Endothelial cell of umbilical vein (primary cell): ENCODE results near the gene ITIH4. TPM values are rescaled to one million over a fixed set of nuclear protein-coding genes. Genes with fewer than 3 reads are reported as not detected.

ENCODE experiments used
- BruUV-seq: library from RNA; stranded (reverse); fragments of 400-500 nt; replicated peaks from 2 replicates; lab custom pipeline; 2021; lab: Mats Ljungman, UMichigan
- CTCF ChIA-PET: fragments of 300-600, 350-600 bp; sonication (Branson Sonifier 250); formaldehyde crosslinking; loops from one replicate; lab custom pipeline; 2021; ENCODE audit warnings: antibody characterized with exemption, inconsistent platforms; lab: Charles Lee
- POLR2A ChIA-PET: fragments of 300-600, 350-600 bp; sonication (Branson Sonifier 250); formaldehyde crosslinking; loops from one replicate; lab custom pipeline; 2021; ENCODE audit warnings: antibody characterized with exemption, inconsistent platforms; lab: Charles Lee
- DNase-seq: peaks from one replicate; pipeline ENCODE4 v3.0.0-alpha.2; 2011; ENCODE audit warnings: low read depth, low spot score
- FAIRE-seq: peaks from 2 replicates; lab custom pipeline; 2011; peaks lifted over from hg19 to GRCh38; lab: Jason Lieb, UNC
- H2AFZ ChIP-seq: 2 replicates; pipeline ENCODE4 v1.6.0; 2012; ENCODE audit warnings: low read depth, low read length, control low read depth, inconsistent platforms
- H3K27ac ChIP-seq: 2 replicates; pipeline ENCODE4 v1.5.1; 2011; ENCODE audit warnings: low read depth, mild to moderate bottlenecking, control low read depth, low read length, moderate library complexity; ENCODE audit not compliant: insufficient read depth
- H3K27me3 ChIP-seq, 2 experiments: 2 replicates each; pipeline versions ENCODE4 v1.6.0 to v1.6.1; 2011; ENCODE audit warnings: low read length in 2 of 2, mixed read lengths in 1 of 2; ENCODE audit not compliant: control insufficient read depth in 2 of 2, insufficient read depth in 2 of 2
- H3K36me3 ChIP-seq, 2 experiments: 2 replicates in 1 of 2; 3 replicates in 1 of 2; pipeline ENCODE4 v1.5.1; 2011; ENCODE audit warnings: low read length in 2 of 2, mild to moderate bottlenecking in 1 of 2, moderate library complexity in 1 of 2; ENCODE audit not compliant: control insufficient read depth in 2 of 2, insufficient read depth in 2 of 2; ENCODE audit errors: extremely low read depth in 1 of 2
- H3K4me1 ChIP-seq: 3 replicates; pipeline ENCODE4 v1.5.1; 2011; ENCODE audit warnings: mild to moderate bottlenecking, low read length; ENCODE audit not compliant: control insufficient read depth, insufficient read depth; ENCODE audit errors: extremely low read depth
- H3K4me2 ChIP-seq: 2 replicates; pipeline ENCODE4 v1.6.1; 2011; ENCODE audit warnings: low read length, control low read depth, mixed read lengths; ENCODE audit not compliant: insufficient read depth
- H3K4me3 ChIP-seq, 3 experiments: fragments of 200-600 bp in 1 of 3; sonication (generic), shearing (Covaris generic) in 1 of 3; replicated peaks in 1 of 3; 2 replicates each; pipeline ENCODE4 v1.5.1; 2011 to 2016; ENCODE audit warnings: control low read depth in 3 of 3, low read length in 3 of 3, mild to moderate bottlenecking in 2 of 3, inconsistent platforms in 1 of 3, low read depth in 1 of 3, moderate library complexity in 1 of 3; ENCODE audit not compliant: insufficient read depth in 1 of 3
- H3K79me2 ChIP-seq: 2 replicates; pipeline ENCODE4 v1.6.0; 2012; ENCODE audit warnings: low read length, inconsistent platforms; ENCODE audit not compliant: control insufficient read depth, insufficient read depth
- H3K9ac ChIP-seq: replicated peaks from 2 replicates; pipeline ENCODE3; 2011; ENCODE audit warnings: low read length, control low read depth; ENCODE audit not compliant: insufficient read depth; ENCODE audit errors: extremely low read depth
- H3K9me1 ChIP-seq: replicated peaks from 3 replicates; pipeline ENCODE4 v1.6.0; 2011; ENCODE audit warnings: mild to moderate bottlenecking, low read length; ENCODE audit not compliant: control insufficient read depth, insufficient read depth; ENCODE audit errors: extremely low read depth
- H3K9me3 ChIP-seq: replicated peaks from 2 replicates; pipeline ENCODE4 v1.5.1; 2012; ENCODE audit warnings: low read length, inconsistent platforms; ENCODE audit not compliant: control insufficient read depth, insufficient read depth
- H4K20me1 ChIP-seq: replicated peaks from 2 replicates; pipeline ENCODE3; 2011; ENCODE audit warnings: mild to moderate bottlenecking, low read length; ENCODE audit not compliant: control insufficient read depth, insufficient read depth; ENCODE audit errors: extremely low read depth
- EZH2 ChIP-seq: IDR thresholded peaks from 2 replicates; pipeline ENCODE4 v1.6.1; 2012; ENCODE audit warnings: borderline replicate concordance, low read depth, mild to moderate bottlenecking, moderate library complexity, low read length, inconsistent platforms; ENCODE audit not compliant: severe bottlenecking
- FOS ChIP-seq: IDR thresholded peaks from 2 replicates; pipeline ENCODE4 v1.6.1; 2011; ENCODE audit warnings: mild to moderate bottlenecking, low read length, moderate library complexity, borderline replicate concordance; ENCODE audit not compliant: insufficient read depth
- MYC ChIP-seq: IDR thresholded peaks from one replicate; pipeline ENCODE4 v1.6.1; 2011; ENCODE audit warnings: mild to moderate bottlenecking, low read depth, low read length
- POLR2A ChIP-seq: IDR thresholded peaks from 2 replicates; pipeline ENCODE4 v1.6.1; 2012; ENCODE audit warnings: low read depth, mild to moderate bottlenecking, control low read depth, low read length
- POLR2AphosphoS5 ChIP-seq: IDR thresholded peaks from 2 replicates; pipeline ENCODE4 v1.6.1; 2012; ENCODE audit warnings: low read depth, mild to moderate bottlenecking, control low read depth, low read length, moderate library complexity; ENCODE audit not compliant: insufficient read depth
- dilution Hi-C: fragments of 300-500 bp; cut with MboI; formaldehyde crosslinking; loops from one replicate; pipeline ENCODE4 v1.15.0; 2019; ENCODE audit warnings: low sequenced_read_pairs; ENCODE audit not compliant: extremely low pct_ligation_motif_present
- intact Hi-C: fragments of 100-400 bp; cut with micrococcal nuclease; formaldehyde crosslinking; loops from one replicate; pipeline ENCODE4 v1.10.0; 2022
- polyA plus RNA-seq, 4 experiments: library from polyadenylated mRNA; depleted of rRNA in 3 of 4; stranded (reverse) in 3 of 4; unstranded in 1 of 4; fragments of >200 nt; gene quantifications; 2 replicates each; pipeline versions ENCODE4 v1.2.1 to v1.2.3, GENCODE V29; 2011 to 2012; ENCODE audit warnings: missing spikeins in 1 of 4
- total RNA-seq: library from RNA; stranded (reverse); gene quantifications from 2 replicates; pipeline ENCODE4 v1.2.3, GENCODE V29; 2021
- TF ChIP-seq, protein P1 (sequence below), 2 donors: IDR thresholded peaks; 1 replicate in 1 of 2; 2 replicates in 1 of 2; pipeline ENCODE4 v1.5.1; 2011; ENCODE audit warnings: low read length in 2 of 2, mild to moderate bottlenecking in 2 of 2, moderate library complexity in 2 of 2, control low read depth in 1 of 2, inconsistent platforms in 1 of 2, low read depth in 1 of 2; ENCODE audit not compliant: insufficient read depth in 1 of 2; ENCODE audit errors: extremely low read depth in 1 of 2

Gene ITIH4
- total and polyA plus RNA-seq, 2 donors (not counting 3 experiments of a cell fraction or from before 2014, with no cell fraction given) = 0.17 to 2.4 TPM

- dilution Hi-C loops = no loop called here
- no TSS peak for BruUV-seq
- intact Hi-C loops = no loop called here
Observed at GRCh38 chr3:52810923-52811322, 19.5 kb downstream of the ITIH4 start.

More at GRCh38 chr3:52810923-52811322, 19.5 kb downstream of the ITIH4 start:
- FAIRE-seq (no peak), DNase-seq (no peak)
- Histone ChIP-seq H3K9me3 (no peaks in the 10 kb centered on the region), H3K9me1 (no peaks in the 10 kb centered on the region), H3K4me3 (no peak overlapping the region), H3K4me1 (no peaks in the 10 kb centered on the region), H3K27me3 (no peaks in the 10 kb centered on the region), H3K9ac (no peak overlapping the region), H3K36me3 (no peaks in the 10 kb centered on the region), H4K20me1 (no peaks in the 10 kb centered on the region), H3K79me2 (no peaks in the 10 kb centered on the region), H3K4me2 (no peak overlapping the region), H3K27ac (no peak overlapping the region), H2AFZ (no peak overlapping the region)
- ChIA-PET POLR2A (no interaction called here), CTCF (interaction anchor here (2.1 to 3.8 kb wide), 2 partner anchors 10 to 12 kb away, joined by 8 to 17 read pairs; no protein-coding TSS in a partner anchor)
- TF ChIP-seq MYC = no peak
- TF ChIP-seq POLR2A = no peak
- TF ChIP-seq, protein P1, sequence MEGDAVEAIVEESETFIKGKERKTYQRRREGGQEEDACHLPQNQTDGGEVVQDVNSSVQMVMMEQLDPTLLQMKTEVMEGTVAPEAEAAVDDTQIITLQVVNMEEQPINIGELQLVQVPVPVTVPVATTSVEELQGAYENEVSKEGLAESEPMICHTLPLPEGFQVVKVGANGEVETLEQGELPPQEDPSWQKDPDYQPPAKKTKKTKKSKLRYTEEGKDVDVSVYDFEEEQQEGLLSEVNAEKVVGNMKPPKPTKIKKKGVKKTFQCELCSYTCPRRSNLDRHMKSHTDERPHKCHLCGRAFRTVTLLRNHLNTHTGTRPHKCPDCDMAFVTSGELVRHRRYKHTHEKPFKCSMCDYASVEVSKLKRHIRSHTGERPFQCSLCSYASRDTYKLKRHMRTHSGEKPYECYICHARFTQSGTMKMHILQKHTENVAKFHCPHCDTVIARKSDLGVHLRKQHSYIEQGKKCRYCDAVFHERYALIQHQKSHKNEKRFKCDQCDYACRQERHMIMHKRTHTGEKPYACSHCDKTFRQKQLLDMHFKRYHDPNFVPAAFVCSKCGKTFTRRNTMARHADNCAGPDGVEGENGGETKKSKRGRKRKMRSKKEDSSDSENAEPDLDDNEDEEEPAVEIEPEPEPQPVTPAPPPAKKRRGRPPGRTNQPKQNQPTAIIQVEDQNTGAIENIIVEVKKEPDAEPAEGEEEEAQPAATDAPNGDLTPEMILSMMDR (IDR thresholded peaks at IDR 0.05; ENCODE audit: extremely low read depth in 1 of 2, insufficient read depth in 1 of 2, low read depth in 1 of 2, low read length in 2 of 2) = no peak
- no peak for TF ChIP-seq FOS
- TF ChIP-seq POLR2AphosphoS5 = no peak
- no peak for TF ChIP-seq EZH2
